ENCODE measurements around the gene RPS10.

DNA sequence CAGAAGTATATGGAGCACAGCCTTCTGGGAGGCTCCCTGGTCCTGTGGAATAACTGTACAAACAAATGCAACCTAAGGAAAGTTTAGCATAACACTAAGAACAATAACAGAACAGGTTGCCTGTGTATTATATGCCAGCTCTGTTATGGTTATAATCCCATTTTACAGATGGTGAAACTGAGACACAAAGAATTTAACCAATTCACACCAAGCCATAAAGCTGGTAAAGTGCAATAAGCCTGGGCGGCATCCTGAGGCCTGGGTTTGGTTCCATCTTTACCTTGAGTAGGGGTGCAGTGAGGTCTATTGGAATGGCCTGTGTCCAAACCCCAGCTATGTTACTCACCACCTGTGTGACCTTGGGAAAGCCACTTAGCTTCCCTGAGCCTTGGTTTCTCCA is 25.3 kb upstream of the RPS10 start:
- TF ChIP-seq, protein P1, sequence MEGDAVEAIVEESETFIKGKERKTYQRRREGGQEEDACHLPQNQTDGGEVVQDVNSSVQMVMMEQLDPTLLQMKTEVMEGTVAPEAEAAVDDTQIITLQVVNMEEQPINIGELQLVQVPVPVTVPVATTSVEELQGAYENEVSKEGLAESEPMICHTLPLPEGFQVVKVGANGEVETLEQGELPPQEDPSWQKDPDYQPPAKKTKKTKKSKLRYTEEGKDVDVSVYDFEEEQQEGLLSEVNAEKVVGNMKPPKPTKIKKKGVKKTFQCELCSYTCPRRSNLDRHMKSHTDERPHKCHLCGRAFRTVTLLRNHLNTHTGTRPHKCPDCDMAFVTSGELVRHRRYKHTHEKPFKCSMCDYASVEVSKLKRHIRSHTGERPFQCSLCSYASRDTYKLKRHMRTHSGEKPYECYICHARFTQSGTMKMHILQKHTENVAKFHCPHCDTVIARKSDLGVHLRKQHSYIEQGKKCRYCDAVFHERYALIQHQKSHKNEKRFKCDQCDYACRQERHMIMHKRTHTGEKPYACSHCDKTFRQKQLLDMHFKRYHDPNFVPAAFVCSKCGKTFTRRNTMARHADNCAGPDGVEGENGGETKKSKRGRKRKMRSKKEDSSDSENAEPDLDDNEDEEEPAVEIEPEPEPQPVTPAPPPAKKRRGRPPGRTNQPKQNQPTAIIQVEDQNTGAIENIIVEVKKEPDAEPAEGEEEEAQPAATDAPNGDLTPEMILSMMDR (conservative IDR thresholded peaks at IDR 0.05; ENCODE audit: low read depth in 2 of 2), result no peak
- no peak for TF ChIP-seq POLR2AphosphoS5 (IDR thresholded peaks at IDR 0.05; ENCODE audit: low read depth)
- no peak for TF ChIP-seq EZH2 (IDR thresholded peaks at IDR 0.05; ENCODE audit: low read depth, unreplicated experiment)
- TF ChIP-seq EZH2phosphoT487 (IDR thresholded peaks at IDR 0.05; ENCODE audit: unreplicated experiment), result no peak
- no peak for TF ChIP-seq ZNF114 (CRISPR knock-in tag; IDR thresholded peaks at IDR 0.05)
- TF ChIP-seq, protein P2, sequence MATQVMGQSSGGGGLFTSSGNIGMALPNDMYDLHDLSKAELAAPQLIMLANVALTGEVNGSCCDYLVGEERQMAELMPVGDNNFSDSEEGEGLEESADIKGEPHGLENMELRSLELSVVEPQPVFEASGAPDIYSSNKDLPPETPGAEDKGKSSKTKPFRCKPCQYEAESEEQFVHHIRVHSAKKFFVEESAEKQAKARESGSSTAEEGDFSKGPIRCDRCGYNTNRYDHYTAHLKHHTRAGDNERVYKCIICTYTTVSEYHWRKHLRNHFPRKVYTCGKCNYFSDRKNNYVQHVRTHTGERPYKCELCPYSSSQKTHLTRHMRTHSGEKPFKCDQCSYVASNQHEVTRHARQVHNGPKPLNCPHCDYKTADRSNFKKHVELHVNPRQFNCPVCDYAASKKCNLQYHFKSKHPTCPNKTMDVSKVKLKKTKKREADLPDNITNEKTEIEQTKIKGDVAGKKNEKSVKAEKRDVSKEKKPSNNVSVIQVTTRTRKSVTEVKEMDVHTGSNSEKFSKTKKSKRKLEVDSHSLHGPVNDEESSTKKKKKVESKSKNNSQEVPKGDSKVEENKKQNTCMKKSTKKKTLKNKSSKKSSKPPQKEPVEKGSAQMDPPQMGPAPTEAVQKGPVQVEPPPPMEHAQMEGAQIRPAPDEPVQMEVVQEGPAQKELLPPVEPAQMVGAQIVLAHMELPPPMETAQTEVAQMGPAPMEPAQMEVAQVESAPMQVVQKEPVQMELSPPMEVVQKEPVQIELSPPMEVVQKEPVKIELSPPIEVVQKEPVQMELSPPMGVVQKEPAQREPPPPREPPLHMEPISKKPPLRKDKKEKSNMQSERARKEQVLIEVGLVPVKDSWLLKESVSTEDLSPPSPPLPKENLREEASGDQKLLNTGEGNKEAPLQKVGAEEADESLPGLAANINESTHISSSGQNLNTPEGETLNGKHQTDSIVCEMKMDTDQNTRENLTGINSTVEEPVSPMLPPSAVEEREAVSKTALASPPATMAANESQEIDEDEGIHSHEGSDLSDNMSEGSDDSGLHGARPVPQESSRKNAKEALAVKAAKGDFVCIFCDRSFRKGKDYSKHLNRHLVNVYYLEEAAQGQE (IDR thresholded peaks at IDR 0.05; ENCODE audit: unreplicated experiment), result no peak
- no peak for TF ChIP-seq CREB1 (CRISPR knock-in tag; IDR thresholded peaks at IDR 0.05; ENCODE audit: low read depth)
- no peak for TF ChIP-seq JUNB (IDR thresholded peaks at IDR 0.05; ENCODE audit: unreplicated experiment)
- TF ChIP-seq, protein P3, sequence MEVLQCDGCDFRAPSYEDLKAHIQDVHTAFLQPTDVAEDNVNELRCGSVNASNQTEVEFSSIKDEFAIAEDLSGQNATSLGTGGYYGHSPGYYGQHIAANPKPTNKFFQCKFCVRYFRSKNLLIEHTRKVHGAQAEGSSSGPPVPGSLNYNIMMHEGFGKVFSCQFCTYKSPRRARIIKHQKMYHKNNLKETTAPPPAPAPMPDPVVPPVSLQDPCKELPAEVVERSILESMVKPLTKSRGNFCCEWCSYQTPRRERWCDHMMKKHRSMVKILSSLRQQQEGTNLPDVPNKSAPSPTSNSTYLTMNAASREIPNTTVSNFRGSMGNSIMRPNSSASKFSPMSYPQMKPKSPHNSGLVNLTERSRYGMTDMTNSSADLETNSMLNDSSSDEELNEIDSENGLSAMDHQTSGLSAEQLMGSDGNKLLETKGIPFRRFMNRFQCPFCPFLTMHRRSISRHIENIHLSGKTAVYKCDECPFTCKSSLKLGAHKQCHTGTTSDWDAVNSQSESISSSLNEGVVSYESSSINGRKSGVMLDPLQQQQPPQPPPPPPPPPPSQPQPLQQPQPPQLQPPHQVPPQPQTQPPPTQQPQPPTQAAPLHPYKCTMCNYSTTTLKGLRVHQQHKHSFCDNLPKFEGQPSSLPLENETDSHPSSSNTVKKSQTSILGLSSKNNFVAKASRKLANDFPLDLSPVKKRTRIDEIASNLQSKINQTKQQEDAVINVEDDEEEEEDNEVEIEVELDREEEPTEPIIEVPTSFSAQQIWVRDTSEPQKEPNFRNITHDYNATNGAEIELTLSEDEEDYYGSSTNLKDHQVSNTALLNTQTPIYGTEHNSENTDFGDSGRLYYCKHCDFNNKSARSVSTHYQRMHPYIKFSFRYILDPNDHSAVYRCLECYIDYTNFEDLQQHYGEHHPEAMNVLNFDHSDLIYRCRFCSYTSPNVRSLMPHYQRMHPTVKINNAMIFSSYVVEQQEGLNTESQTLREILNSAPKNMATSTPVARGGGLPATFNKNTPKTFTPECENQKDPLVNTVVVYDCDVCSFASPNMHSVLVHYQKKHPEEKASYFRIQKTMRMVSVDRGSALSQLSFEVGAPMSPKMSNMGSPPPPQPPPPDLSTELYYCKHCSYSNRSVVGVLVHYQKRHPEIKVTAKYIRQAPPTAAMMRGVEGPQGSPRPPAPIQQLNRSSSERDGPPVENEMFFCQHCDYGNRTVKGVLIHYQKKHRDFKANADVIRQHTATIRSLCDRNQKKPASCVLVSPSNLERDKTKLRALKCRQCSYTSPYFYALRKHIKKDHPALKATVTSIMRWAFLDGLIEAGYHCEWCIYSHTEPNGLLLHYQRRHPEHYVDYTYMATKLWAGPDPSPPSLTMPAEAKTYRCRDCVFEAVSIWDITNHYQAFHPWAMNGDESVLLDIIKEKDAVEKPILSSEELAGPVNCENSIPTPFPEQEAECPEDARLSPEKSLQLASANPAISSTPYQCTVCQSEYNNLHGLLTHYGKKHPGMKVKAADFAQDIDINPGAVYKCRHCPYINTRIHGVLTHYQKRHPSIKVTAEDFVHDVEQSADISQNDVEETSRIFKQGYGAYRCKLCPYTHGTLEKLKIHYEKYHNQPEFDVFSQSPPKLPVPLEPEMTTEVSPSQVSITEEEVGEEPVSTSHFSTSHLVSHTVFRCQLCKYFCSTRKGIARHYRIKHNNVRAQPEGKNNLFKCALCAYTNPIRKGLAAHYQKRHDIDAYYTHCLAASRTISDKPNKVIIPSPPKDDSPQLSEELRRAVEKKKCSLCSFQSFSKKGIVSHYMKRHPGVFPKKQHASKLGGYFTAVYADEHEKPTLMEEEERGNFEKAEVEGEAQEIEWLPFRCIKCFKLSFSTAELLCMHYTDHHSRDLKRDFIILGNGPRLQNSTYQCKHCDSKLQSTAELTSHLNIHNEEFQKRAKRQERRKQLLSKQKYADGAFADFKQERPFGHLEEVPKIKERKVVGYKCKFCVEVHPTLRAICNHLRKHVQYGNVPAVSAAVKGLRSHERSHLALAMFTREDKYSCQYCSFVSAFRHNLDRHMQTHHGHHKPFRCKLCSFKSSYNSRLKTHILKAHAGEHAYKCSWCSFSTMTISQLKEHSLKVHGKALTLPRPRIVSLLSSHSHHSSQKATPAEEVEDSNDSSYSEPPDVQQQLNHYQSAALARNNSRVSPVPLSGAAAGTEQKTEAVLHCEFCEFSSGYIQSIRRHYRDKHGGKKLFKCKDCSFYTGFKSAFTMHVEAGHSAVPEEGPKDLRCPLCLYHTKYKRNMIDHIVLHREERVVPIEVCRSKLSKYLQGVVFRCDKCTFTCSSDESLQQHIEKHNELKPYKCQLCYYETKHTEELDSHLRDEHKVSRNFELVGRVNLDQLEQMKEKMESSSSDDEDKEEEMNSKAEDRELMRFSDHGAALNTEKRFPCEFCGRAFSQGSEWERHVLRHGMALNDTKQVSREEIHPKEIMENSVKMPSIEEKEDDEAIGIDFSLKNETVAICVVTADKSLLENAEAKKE (CRISPR knock-in tag; IDR thresholded peaks at IDR 0.05), result no peak
- no peak for TF ChIP-seq STAT1 (IDR thresholded peaks at IDR 0.05; ENCODE audit: unreplicated experiment)
- no peak for TF ChIP-seq NANOG (IDR thresholded peaks at IDR 0.05; ENCODE audit: borderline replicate concordance)
- no peak for TF ChIP-seq ETS1 (IDR thresholded peaks at IDR 0.05)
- TF ChIP-seq ZNF331 (CRISPR knock-in tag; IDR thresholded peaks at IDR 0.05; ENCODE audit: low read depth), result no peak

All from GM23338 (cell line).